A673 (cell line): ENCODE results near the gene DUSP3. TPM values are rescaled to one million over a fixed set of nuclear protein-coding genes. Genes with fewer than 3 reads are reported as not detected.

Experiments
- BruUV-seq: library from RNA; stranded (reverse); fragments of 400-500 nt; replicated peaks from 2 replicates; lab custom pipeline; 2021; lab: Mats Ljungman, UMichigan
- CTCF ChIA-PET: fragments of 300-600 bp; sonication (Branson Sonifier 250); formaldehyde crosslinking; loops from one replicate; lab custom pipeline; 2022; ENCODE audit warnings: antibody characterized with exemption; lab: Charles Lee
- POLR2A ChIA-PET: fragments of 300-600 bp; sonication (Branson Sonifier 250); formaldehyde crosslinking; loops from one replicate; lab custom pipeline; 2022; ENCODE audit warnings: antibody characterized with exemption; ENCODE audit not compliant: low non-redundant PET; lab: Charles Lee
- DNase-seq: peaks from one replicate; pipeline ENCODE4 v3.0.0-alpha.2; 2015; ENCODE audit warnings: low spot score
- H3K27ac ChIP-seq: fragments of 200-600 bp; sonication (generic); 2 replicates; pipeline ENCODE4 v1.5.1; 2016; ENCODE audit warnings: mixed run types, low read depth, mild to moderate bottlenecking, mixed read lengths, antibody characterized with exemption, low read length; ENCODE audit not compliant: poor library complexity, severe bottlenecking
- H3K27me3 ChIP-seq: fragments of 200-600 bp; sonication (generic); replicated peaks from 2 replicates; pipeline ENCODE4 v1.6.1; 2017; ENCODE audit warnings: mixed run types, low read depth, mild to moderate bottlenecking, mixed read lengths, antibody characterized with exemption, low read length; ENCODE audit not compliant: insufficient read depth, poor library complexity
- H3K36me3 ChIP-seq: fragments of 200-600 bp; sonication (generic); 2 replicates; pipeline ENCODE4 v1.6.1; 2016; ENCODE audit warnings: mixed run types, mild to moderate bottlenecking, mixed read lengths, antibody characterized with exemption, low read length; ENCODE audit not compliant: insufficient read depth, poor library complexity, severe bottlenecking
- H3K4me1 ChIP-seq: fragments of 200-600 bp; sonication (generic); 2 replicates; pipeline ENCODE4 v1.6.1; 2017; ENCODE audit warnings: mixed run types, mild to moderate bottlenecking, mixed read lengths, antibody characterized with exemption, low read length; ENCODE audit not compliant: insufficient read depth, poor library complexity, severe bottlenecking
- H3K4me3 ChIP-seq: fragments of 200-600 bp; sonication (generic); 2 replicates; pipeline ENCODE4 v1.5.1; 2016; ENCODE audit warnings: low read depth, mixed run types, mild to moderate bottlenecking, mixed read lengths, low read length; ENCODE audit not compliant: poor library complexity, severe bottlenecking
- H3K9me3 ChIP-seq: fragments of 200-600 bp; sonication (generic); 2 replicates; pipeline ENCODE4 v1.6.1; 2016; ENCODE audit warnings: mixed run types, low read depth, mild to moderate bottlenecking, mixed read lengths, antibody characterized with exemption, low read length; ENCODE audit not compliant: poor library complexity, severe bottlenecking
- EZH2 ChIP-seq: fragments of 200-600 bp; sonication (generic); IDR thresholded peaks from 2 replicates; pipeline ENCODE4 v1.6.1; 2017; ENCODE audit warnings: borderline replicate concordance, low read depth, mild to moderate bottlenecking, mixed read lengths, antibody characterized with exemption, low read length; ENCODE audit not compliant: poor library complexity, severe bottlenecking
- intact Hi-C: fragments of 100-400 bp; cut with micrococcal nuclease; formaldehyde crosslinking; loops from one replicate; pipeline ENCODE4 v1.10.0; 2022; ENCODE audit not compliant: unreplicated experiment
- total RNA-seq: library from RNA; stranded (reverse); gene quantifications from 2 replicates; pipeline ENCODE4 v1.2.3, GENCODE V29; 2021
- TF ChIP-seq, protein P1 (sequence below): fragments of 300-800, 200-600 bp; sonication (generic); conservative IDR thresholded peaks from 2 replicates; pipeline ENCODE4 v1.5.1; 2017; ENCODE audit warnings: low read depth, mild to moderate bottlenecking, antibody characterized with exemption, low read length, moderate library complexity, mixed read lengths

DUSP3 gene
- total RNA-seq, 1 experiment from 2014 or later, result 22.9 TPM

DNA sequence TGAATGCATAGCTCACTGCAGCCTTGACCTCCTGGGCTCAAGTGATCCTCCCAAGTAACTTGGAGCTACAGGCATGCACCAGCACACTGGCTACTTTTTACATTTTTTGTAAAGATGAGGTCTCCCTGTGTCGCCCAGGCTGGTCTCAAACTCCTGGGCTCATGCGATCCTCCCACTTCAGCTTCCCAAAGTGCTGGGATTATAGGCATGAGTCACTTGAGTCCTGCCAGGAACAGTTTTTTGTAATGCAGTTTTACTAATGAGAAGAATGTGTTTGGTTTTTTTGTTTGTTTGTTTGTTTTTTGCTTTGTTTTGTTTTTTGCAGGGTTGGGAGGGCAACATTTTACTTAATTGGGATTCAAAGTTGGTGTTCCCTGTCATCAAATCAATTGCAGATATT is 42.4 kb downstream of the DUSP3 start:
- Histone ChIP-seq H3K9me3 (no peaks in the 10 kb centered on the region), H3K4me3 (no peak overlapping the region), H3K4me1 (no peaks in the 10 kb centered on the region), H3K27ac (no peak overlapping the region), H3K36me3 (no peaks in the 10 kb centered on the region), H3K27me3 (no peaks in the 10 kb centered on the region)
- DNase-seq, result no peak
- ChIA-PET CTCF (no interaction called here), POLR2A (no interaction called here)
- BruUV-seq, result no TSS peak
- intact Hi-C loops, result no loop called here
- TF ChIP-seq, protein P1, sequence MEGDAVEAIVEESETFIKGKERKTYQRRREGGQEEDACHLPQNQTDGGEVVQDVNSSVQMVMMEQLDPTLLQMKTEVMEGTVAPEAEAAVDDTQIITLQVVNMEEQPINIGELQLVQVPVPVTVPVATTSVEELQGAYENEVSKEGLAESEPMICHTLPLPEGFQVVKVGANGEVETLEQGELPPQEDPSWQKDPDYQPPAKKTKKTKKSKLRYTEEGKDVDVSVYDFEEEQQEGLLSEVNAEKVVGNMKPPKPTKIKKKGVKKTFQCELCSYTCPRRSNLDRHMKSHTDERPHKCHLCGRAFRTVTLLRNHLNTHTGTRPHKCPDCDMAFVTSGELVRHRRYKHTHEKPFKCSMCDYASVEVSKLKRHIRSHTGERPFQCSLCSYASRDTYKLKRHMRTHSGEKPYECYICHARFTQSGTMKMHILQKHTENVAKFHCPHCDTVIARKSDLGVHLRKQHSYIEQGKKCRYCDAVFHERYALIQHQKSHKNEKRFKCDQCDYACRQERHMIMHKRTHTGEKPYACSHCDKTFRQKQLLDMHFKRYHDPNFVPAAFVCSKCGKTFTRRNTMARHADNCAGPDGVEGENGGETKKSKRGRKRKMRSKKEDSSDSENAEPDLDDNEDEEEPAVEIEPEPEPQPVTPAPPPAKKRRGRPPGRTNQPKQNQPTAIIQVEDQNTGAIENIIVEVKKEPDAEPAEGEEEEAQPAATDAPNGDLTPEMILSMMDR, result no peak
- no peak for TF ChIP-seq EZH2

DNA sequence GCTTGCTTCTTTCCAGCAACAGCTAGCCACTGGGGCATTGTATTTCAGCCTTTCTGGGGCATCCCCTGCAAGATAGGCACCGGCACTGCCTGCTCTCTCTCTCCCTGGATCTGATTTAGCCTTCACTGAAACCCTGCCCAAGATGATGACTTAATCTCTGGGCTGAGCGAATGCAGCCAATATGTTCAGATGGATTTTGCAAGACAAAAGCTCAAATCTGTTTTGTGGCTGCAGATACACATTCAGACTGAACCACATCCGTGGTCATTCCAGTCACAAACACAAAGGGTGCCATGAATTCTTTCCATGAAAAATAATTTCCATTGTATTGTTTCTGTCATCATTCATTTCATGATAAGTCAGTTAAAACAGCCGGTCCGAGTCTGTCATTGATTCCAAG is 44.4 kb downstream of the DUSP3 start:
- DNase-seq, result no peak

DNA sequence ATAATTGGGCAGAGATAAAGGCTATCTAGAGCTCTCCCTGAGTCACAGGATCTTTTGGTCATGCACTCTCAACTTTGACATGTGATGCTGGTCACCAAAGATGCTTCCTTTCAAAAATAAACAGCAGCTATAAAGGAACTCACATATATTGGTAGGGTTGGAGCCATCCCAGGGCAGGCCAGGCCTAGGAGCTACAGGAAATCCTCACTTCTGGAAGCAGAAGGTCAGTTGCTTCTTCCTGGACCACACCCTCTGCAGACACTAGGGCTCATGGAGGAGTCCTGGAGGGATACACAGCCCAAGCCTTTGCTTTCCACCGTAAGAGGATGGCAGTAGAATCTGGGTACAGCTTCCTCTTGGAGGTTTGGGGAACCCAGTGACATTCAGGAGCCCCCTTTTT is 44.8 kb downstream of the DUSP3 start:
- ChIA-PET POLR2A (no interaction called here), CTCF (no interaction called here)
- no peaks in the 10 kb centered on the region for H3K9me3 ChIP-seq
- no peaks in the 10 kb centered on the region for H3K27me3 ChIP-seq
- H3K36me3 ChIP-seq, result no peaks in the 10 kb centered on the region
- H3K27ac ChIP-seq, result no peak overlapping the region
- BruUV-seq, result no TSS peak
- no peak overlapping the region for H3K4me3 ChIP-seq
- TF ChIP-seq, protein P1, result no peak
- no peak for TF ChIP-seq EZH2
- no peak for DNase-seq
- H3K4me1 ChIP-seq, result no peaks in the 10 kb centered on the region
- intact Hi-C loops, result no loop called here

More for the DNA sequence above, 44.4 kb downstream of the DUSP3 start:
- no peaks in the 10 kb centered on the region for H3K27me3 ChIP-seq
- no peak overlapping the region for H3K27ac ChIP-seq
- no peaks in the 10 kb centered on the region for H3K9me3 ChIP-seq
- POLR2A ChIA-PET, result no interaction called here
- H3K36me3 ChIP-seq, result no peaks in the 10 kb centered on the region
- CTCF ChIA-PET, result no interaction called here
- no peaks in the 10 kb centered on the region for H3K4me1 ChIP-seq
- no peak overlapping the region for H3K4me3 ChIP-seq
- BruUV-seq, result no TSS peak
- intact Hi-C loops, result no loop called here
- TF ChIP-seq EZH2, result no peak
- TF ChIP-seq, protein P1, result no peak
